GM19099 (cell line): ENCODE results near the gene ITPRIP.
A peak's percentile ranks its signal among the peaks of the same experiment; 100 is the strongest.

Experiments used
- POLR2A ChIP-seq: IDR thresholded peaks from 3 replicates; pipeline ENCODE4 v1.6.1; 2011; ENCODE audit warnings: low read depth; ENCODE audit not compliant: insufficient read length; ENCODE audit errors: extremely low read depth

ITPRIP gene

GRCh38 chr10:104273899-104274575 lies 64.2 kb downstream of the ITPRIP start:
- no peak for TF ChIP-seq POLR2A

GRCh38 chr10:104273286-104273685 lies 65.0 kb downstream of the ITPRIP start:
- no peak for TF ChIP-seq POLR2A

GRCh38 chr10:104268713-104269645 lies 69.3 kb downstream of the ITPRIP start, which contains the start of gene GSTO2:
Gene GSTO2 (plus strand): TSS chr10:104269184. CDS start chr10:104274916, 5,732 bp downstream.
- peak; percentile 90 for TF ChIP-seq POLR2A

DNA sequence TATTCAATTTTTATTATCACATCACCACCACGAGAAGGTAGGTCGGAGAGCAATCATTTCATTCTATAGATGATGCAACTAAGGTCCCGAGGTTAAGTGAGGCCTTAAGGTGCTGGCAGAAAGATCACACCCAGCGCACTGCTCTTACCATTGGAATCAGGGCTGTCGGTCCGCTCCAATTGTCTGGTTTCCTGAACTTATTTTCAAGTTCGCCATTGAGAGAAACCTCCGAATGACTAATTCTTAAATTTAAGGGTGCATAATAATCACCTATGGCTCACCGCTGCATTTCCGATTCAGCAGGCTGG lies 69.9 kb downstream of the ITPRIP start:
- TF ChIP-seq POLR2A: no peak

GRCh38 chr10:104267721-104268404 lies 70.4 kb downstream of the ITPRIP start:
- TF ChIP-seq POLR2A: no peak

DNA sequence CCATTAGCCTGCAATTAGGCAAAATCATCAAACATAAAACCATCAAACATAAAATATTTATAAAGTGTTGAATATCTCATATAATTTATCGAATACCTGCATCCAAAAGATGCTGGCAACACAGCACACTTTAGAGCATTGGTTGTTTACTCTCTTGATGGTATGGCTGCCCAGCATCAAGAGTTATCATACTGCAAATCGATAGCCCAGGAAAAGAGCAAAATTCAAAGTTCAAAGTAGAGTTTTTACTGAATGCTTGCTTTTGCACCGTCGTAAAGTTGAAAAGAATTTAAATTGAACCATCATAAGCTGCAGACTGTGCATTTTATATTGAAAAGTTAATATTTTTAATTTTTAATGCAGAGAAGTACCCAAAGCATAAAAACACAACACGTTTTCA lies 73.5 kb downstream of the ITPRIP start:
- no peak for TF ChIP-seq POLR2A

DNA sequence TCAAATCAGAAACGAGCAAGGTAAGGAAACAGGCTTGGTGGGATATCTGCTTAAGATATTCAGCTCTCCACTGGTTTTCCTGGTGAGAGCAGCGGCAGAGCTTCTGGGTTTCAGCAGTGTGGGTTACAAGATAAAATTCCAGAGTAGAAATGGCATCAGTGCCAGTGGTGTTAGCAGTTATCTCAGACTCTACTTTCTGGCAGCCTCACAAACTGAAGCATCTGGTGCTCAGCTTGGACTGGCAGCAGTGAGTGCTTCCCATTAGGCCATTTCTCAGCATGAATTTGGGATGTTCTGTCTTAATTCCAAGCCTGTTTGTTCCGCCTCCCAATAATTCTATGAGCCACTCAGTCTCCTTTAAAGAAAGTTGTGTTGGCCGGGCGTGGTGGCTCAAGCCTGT lies 76.2 kb downstream of the ITPRIP start:
- no peak for TF ChIP-seq POLR2A

DNA sequence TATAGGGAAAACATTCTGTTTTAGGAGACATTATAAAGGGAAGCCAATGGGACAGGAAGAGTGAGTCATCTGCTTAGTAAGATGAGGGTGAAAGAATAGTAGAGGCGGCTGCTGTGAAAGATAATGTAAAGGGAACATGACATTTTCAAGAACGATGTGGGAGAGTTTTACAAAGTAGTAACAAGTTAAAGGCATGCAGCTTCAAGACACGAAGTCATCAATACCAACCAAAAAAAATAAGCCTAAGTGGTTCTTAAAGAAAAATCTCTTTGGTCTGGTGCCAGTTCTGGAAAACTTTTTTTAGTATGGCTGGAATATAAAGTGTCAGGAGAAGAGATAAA lies 77.5 kb downstream of the ITPRIP start:
- TF ChIP-seq POLR2A: no peak

- TF ChIP-seq POLR2A: no peak
Observed at GRCh38 chr10:104259999-104260774, 78.1 kb downstream of the ITPRIP start.
